DMS153 treated with DMSO at 0.1 percent for 48 hours (cell line): ENCODE data around the gene MARCKS.
"Not testable (repeated sequence)": the region's sequence is repeated elsewhere in the genome, so short reads cannot be mapped to it uniquely, and the experiment has no call there.

ENCODE experiments used
- DNase-seq: peaks from one replicate; lab custom pipeline; 2025; ENCODE audit not compliant: unreplicated experiment; lab: John Stamatoyannopoulos, UW

MARCKS gene

GRCh38 chr6:113882336-113883022, 25.3 kb downstream of the MARCKS start:
- DNase-seq = no peak

GRCh38 chr6:113884011-113884410, 26.9 kb downstream of the MARCKS start:
- no peak for DNase-seq

GRCh38 chr6:113886512-113886911, 29.4 kb downstream of the MARCKS start:
- DNase-seq = no peak

GRCh38 chr6:113888493-113888892, 31.3 kb downstream of the MARCKS start:
- DNase-seq = no peak

GRCh38 chr6:113888956-113889630, 31.9 kb downstream of the MARCKS start:
- DNase-seq = no peak

- no peak for DNase-seq
Measured at GRCh38 chr6:113893451-113893850, 36.3 kb downstream of the MARCKS start.

GRCh38 chr6:113893866-113894265, 36.7 kb downstream of the MARCKS start:
- no peak for DNase-seq

GRCh38 chr6:113894712-113895674, 37.8 kb downstream of the MARCKS start:
- no peak for DNase-seq

- no peak for DNase-seq
Measured at GRCh38 chr6:113901482-113901881, 44.3 kb downstream of the MARCKS start.

GRCh38 chr6:113903666-113904330, 46.7 kb downstream of the MARCKS start:
- no peak for DNase-seq

GRCh38 chr6:113907102-113907815, 50.1 kb downstream of the MARCKS start:
- DNase-seq = no peak

- no peak for DNase-seq
Measured at GRCh38 chr6:113908801-113909200, 51.7 kb downstream of the MARCKS start.

- peak; percentile 59 for DNase-seq
Measured at GRCh38 chr6:113909224-113909856, 52.2 kb downstream of the MARCKS start.

- DNase-seq = not testable (repeated sequence)
Measured at GRCh38 chr6:113910285-113910684, 53.1 kb downstream of the MARCKS start.
